Osteocyte (in vitro differentiated cells): ENCODE data around the gene CHST3. TPM values are rescaled to one million over a fixed set of nuclear protein-coding genes. Genes with fewer than 3 reads are reported as not detected.

ENCODE experiments used
- DNase-seq: peaks from one replicate; pipeline ENCODE4 v3.0.0; 2021; ENCODE audit warnings: mixed read lengths; ENCODE audit not compliant: unreplicated experiment; ENCODE audit errors: extremely low spot score
- H3K27ac Mint-ChIP-seq: one replicate; pipeline ENCODE4 v1.8.0; 2021; ENCODE audit warnings: mild to moderate bottlenecking, mixed read lengths; ENCODE audit not compliant: unreplicated experiment
- H3K27me3 Mint-ChIP-seq: one replicate; pipeline ENCODE4 v1.8.0; 2021; ENCODE audit warnings: mixed read lengths; ENCODE audit not compliant: unreplicated experiment
- H3K36me3 Mint-ChIP-seq: one replicate; pipeline ENCODE4 v1.8.0; 2021; ENCODE audit warnings: mixed read lengths; ENCODE audit not compliant: unreplicated experiment
- H3K4me1 Mint-ChIP-seq: one replicate; pipeline ENCODE4 v1.8.0; 2021; ENCODE audit warnings: mixed read lengths; ENCODE audit not compliant: unreplicated experiment
- H3K4me3 Mint-ChIP-seq: one replicate; pipeline ENCODE4 v1.8.0; 2021; ENCODE audit warnings: mild to moderate bottlenecking, moderate library complexity, mixed read lengths; ENCODE audit not compliant: unreplicated experiment
- H3K9me3 Mint-ChIP-seq: one replicate; pipeline ENCODE4 v1.8.0; 2021; ENCODE audit warnings: mixed read lengths; ENCODE audit not compliant: unreplicated experiment
- CTCF ChIP-seq: fragments of 200-600 bp; sonication (generic); IDR thresholded peaks from 2 replicates; pipeline ENCODE4 v1.5.0; 2021; ENCODE audit warnings: antibody characterized with exemption, mild to moderate bottlenecking, moderate library complexity
- total RNA-seq: library from RNA; stranded (reverse); gene quantifications from 2 replicates; pipeline ENCODE4 v1.2.1, GENCODE V29; 2021

CHST3 gene
- total RNA-seq, 1 donor from 2014 or later = 35.0 TPM

GRCh38 chr10:71981015-71981875 lies 17.1 kb downstream of the CHST3 start:
- Mint-ChIP-seq H3K27ac (peak overlapping the region; percentile 94), H3K4me3 (peak overlapping the region; percentile 42), H3K36me3 (peaks cover 6% of the 10 kb centered on the region), H3K27me3 (no peaks in the 10 kb centered on the region), H3K9me3 (no peaks in the 10 kb centered on the region), H3K4me1 (peaks cover 92% of the 10 kb centered on the region)
- no peak for TF ChIP-seq CTCF
- no peak for DNase-seq

- Mint-ChIP-seq H3K9me3 (no peaks in the 10 kb centered on the region), H3K27ac (peak overlapping the region; percentile 94), H3K4me1 (peaks cover 92% of the 10 kb centered on the region), H3K36me3 (peaks cover 6% of the 10 kb centered on the region), H3K27me3 (no peaks in the 10 kb centered on the region), H3K4me3 (peak overlapping the region; percentile 42)
- TF ChIP-seq CTCF = no peak
- DNase-seq = no peak
These were observed 17.7 kb downstream of the CHST3 start for GRCh38 chr10:71981876-71982230.

GRCh38 chr10:71982269-71983178 lies 18.3 kb downstream of the CHST3 start:
- Mint-ChIP-seq H3K4me3 (no peak overlapping the region), H3K9me3 (no peaks in the 10 kb centered on the region), H3K27ac (peak overlapping the region; percentile 94), H3K27me3 (no peaks in the 10 kb centered on the region), H3K4me1 (peaks cover 92% of the 10 kb centered on the region), H3K36me3 (peaks cover 6% of the 10 kb centered on the region)
- DNase-seq = no peak
- TF ChIP-seq CTCF = no peak

- Mint-ChIP-seq H3K4me1 (peaks cover 75% of the 10 kb centered on the region), H3K9me3 (peaks cover 3% of the 10 kb centered on the region), H3K27me3 (no peaks in the 10 kb centered on the region), H3K27ac (peak overlapping the region; percentile 88), H3K36me3 (peaks cover 12% of the 10 kb centered on the region), H3K4me3 (no peak overlapping the region)
- DNase-seq = no peak
- no peak for TF ChIP-seq CTCF
These were observed 20.1 kb downstream of the CHST3 start for GRCh38 chr10:71984126-71984808.
